ENCODE data around the gene LGMN. TPM values are rescaled to one million over a fixed set of nuclear protein-coding genes. Genes with fewer than 3 reads are reported as not detected.

The LGMN gene
- total RNA-seq, 4 donors from 2014 or later = 64.2 to 110 (median 71.5) TPM

GRCh38 chr14:92704821-92705220 lies 43.6 kb downstream of the LGMN start:
- 86% methylated on average over 10 of the region's 11 CpGs for WGBS
- Histone ChIP-seq H3K27ac (replicated peaks in 1 of 4) (peak overlapping the region in 2 of 4 donors; percentile 16 to 35), H3K4me1 (peaks cover 0 to 3% (median 0%) of the 10 kb centered on the region in 4 donors), H3K9me3 (no peaks in the 10 kb centered on the region), H3K36me3 (peaks cover 17 to 64% (median 58%) of the 10 kb centered on the region in 4 donors), H3K27me3 (no peaks in the 10 kb centered on the region), H3K4me3 (no peak overlapping the region)
- intact Hi-C loops (cut with DNase I) = no loop called here
- TF ChIP-seq POLR2A (IDR thresholded peaks at IDR 0.05; ENCODE audit: low read depth) = no peak
- TF ChIP-seq CTCF (IDR thresholded peaks at IDR 0.05) = no peak
- no peak for TF ChIP-seq POLR2AphosphoS5 (IDR thresholded peaks at IDR 0.05)
- no peak for TF ChIP-seq EP300 (IDR thresholded peaks at IDR 0.05)
- no peak for DNase-seq (ENCODE audit: extremely low spot score)

GRCh38 chr14:92704036-92704804 lies 44.2 kb downstream of the LGMN start:
- Histone ChIP-seq H3K27me3 (no peaks in the 10 kb centered on the region), H3K36me3 (peaks cover 17 to 58% (median 52%) of the 10 kb centered on the region in 4 donors), H3K27ac (replicated peaks in 1 of 4) (peak overlapping the region in 1 of 4 donors; percentile 35), H3K4me3 (no peak overlapping the region), H3K4me1 (peaks cover 0 to 3% (median 0%) of the 10 kb centered on the region in 4 donors), H3K9me3 (no peaks in the 10 kb centered on the region)
- TF ChIP-seq EP300 (IDR thresholded peaks at IDR 0.05) (no peak), CTCF (IDR thresholded peaks at IDR 0.05) (no peak), POLR2A (IDR thresholded peaks at IDR 0.05; ENCODE audit: low read depth) (no peak), POLR2AphosphoS5 (IDR thresholded peaks at IDR 0.05) (no peak)
- 84% methylated on average over 23 of the region's 23 CpGs for WGBS
- intact Hi-C loops (cut with DNase I) = no loop called here
- no peak for DNase-seq (ENCODE audit: extremely low spot score)

DNA sequence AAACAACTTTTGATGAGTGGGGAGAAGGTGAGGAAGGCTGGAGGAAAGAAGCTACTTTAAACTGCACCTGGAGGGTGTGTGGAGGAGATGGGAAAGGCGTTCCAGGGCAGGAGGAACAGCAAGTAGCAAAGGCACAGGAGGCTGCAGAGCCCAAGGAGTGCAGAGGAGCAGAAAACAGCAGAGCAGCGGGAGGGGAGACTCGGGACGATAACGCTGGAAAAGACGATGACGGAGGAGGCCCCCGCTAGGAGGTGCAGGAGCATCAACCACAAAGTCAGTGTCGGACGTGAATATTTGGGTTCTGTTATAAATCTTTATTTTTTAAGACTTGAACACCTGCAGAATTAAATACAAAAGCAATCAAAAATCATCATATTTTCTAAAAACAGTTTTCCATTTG lies 44.9 kb downstream of the LGMN start:
- TF ChIP-seq POLR2A (IDR thresholded peaks at IDR 0.05; ENCODE audit: low read depth) (no peak), CTCF (IDR thresholded peaks at IDR 0.05) (no peak), EP300 (IDR thresholded peaks at IDR 0.05) (no peak), POLR2AphosphoS5 (IDR thresholded peaks at IDR 0.05) (no peak)
- H3K4me3 ChIP-seq = no peak overlapping the region
- H3K9me3 ChIP-seq = no peaks in the 10 kb centered on the region
- WGBS = 93% methylated on average over 10 of the region's 10 CpGs
- peaks cover 17 to 54% (median 47%) of the 10 kb centered on the region in 4 donors for H3K36me3 ChIP-seq
- no peaks in the 10 kb centered on the region for H3K27me3 ChIP-seq
- no peak overlapping the region for H3K27ac ChIP-seq (replicated peaks in 1 of 4)
- intact Hi-C loops (cut with DNase I) = no loop called here
- H3K4me1 ChIP-seq = peaks cover 0 to 3% (median 0%) of the 10 kb centered on the region in 4 donors
- no peak for DNase-seq (ENCODE audit: extremely low spot score)

DNA sequence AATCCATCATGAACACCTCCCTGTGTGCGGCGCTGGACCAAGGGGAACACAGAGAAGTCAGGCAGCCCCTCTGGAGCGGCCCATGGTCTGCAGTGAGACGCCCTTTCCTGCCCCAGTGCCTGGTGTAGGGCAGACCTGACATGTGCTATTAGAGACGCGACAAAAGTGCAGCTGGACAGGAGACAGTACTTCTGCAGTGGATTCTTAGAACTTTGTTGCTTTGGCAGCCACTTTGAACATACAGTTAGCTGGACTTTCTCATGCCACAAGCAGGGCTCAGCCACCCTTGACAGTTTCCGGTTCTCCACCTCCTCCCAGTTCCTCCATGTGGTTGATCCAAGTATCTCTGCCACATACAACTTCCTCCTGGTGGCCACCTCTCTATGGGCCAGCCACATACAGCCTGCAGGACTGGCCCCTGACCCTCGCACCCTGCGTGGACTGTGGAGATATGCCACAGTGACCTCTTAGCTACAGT lies 45.9 kb downstream of the LGMN start:
- DNase-seq (ENCODE audit: extremely low spot score) = no peak
- Histone ChIP-seq H3K9me3 (no peaks in the 10 kb centered on the region), H3K4me3 (no peak overlapping the region), H3K36me3 (peaks cover 17 to 45% (median 44%) of the 10 kb centered on the region in 4 donors), H3K27ac (replicated peaks in 1 of 4) (no peak overlapping the region), H3K27me3 (no peaks in the 10 kb centered on the region), H3K4me1 (peaks cover 0 to 3% (median 0%) of the 10 kb centered on the region in 4 donors)
- intact Hi-C loops (cut with DNase I) = no loop called here
- no peak for TF ChIP-seq POLR2A (IDR thresholded peaks at IDR 0.05; ENCODE audit: low read depth)
- TF ChIP-seq CTCF (IDR thresholded peaks at IDR 0.05) = no peak
- TF ChIP-seq POLR2AphosphoS5 (IDR thresholded peaks at IDR 0.05) = no peak
- TF ChIP-seq EP300 (IDR thresholded peaks at IDR 0.05) = no peak
- WGBS = 85% methylated on average over 9 of the region's 9 CpGs

Data from esophagus muscularis mucosa (tissue), 4 donors.